ENCODE data around the gene SH3TC1. TPM values are rescaled to one million over a fixed set of nuclear protein-coding genes. Genes with fewer than 3 reads are reported as not detected.

The SH3TC1 gene
- total and polyA plus RNA-seq, 10 of the 15 experiments (the other 5 are each of a cell fraction or from before 2014, with no cell fraction given) = 0.19 to 47.0 (median 18.4) TPM

DNA sequence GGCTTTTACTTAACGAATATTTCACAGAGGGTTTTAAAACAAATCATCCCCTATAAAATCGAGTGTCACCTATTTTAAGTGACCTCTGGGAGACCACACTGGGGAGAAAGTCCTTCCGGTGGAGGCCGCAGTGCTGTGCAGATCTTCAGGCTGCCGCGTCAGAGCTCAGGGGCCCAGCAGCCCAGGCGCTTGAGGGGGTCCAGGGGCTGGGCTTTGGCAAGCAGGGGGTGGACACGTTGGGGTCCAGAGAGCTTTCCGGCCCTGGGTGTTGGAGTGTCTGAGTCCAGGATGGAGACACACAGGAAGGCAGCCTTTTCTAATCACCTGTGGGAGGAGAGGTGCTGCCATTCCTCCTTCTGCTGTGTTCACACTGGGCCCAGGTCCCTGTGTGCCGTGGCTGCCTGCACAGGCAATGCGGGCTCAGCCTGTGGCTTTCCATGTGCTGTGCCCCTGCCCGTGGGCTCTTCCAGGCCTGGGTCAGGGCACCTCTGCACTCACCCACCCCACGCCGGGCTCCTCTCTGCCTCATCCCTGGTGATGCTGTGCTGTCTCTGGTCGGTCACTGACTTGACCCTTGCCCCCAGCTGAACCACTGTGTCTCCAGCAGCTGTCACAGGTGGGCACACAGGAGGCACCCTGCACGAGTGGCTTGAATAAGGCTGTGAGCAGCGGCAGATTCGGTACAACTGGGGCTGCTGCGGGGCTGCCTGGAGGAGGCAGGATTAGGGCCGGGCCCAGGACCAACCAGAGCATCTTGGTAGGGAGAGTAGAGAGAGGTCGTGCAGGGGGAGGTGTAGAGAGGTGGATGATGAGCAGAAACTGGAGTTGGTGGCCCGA is 80.4 kb downstream of the SH3TC1 start (continued):
- TF ChIP-seq ZBTB33 (IDR thresholded peaks at IDR 0.05) (no peak), ZNF24 (IDR thresholded peaks at IDR 0.05) (no peak), PML (IDR thresholded peaks at IDR 0.05; ENCODE audit: low read length) (no peak)

DNA sequence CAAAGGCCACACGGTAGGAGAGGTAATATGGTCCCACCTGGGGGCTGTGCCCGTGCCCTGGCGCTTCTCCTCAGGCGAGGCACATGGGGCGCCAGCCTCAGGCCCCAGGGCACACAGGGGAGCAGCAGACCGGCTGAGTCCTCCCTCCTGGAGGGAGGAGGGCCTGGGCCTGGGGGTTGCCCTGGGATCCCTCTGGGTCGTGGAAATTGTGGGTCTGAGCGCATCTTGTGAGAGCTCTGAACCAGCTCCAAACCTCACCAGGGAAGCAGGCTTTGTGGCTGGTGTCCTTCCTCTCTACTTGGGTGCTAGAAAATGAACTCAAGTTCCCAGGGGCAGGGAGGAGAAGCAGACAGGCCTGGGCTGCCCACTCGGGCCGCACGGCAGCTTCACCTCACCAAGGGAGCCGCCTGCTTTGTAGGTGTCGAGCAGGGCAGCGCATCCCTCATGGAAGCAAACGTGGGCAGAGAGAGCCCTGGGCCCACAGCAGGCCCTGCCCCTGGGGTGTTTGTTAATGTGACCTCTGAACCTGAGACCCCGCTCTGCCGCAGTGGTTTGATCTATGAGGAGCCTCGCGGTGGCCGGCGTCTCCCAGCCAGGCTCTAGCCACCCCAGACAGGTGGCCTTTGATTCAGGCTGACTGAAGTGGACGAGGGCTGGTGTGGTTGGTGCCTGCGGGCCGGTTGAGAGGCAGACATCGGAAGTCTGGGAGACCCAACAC is 81.2 kb downstream of the SH3TC1 start:
- TF ChIP-seq FOXM1 (IDR thresholded peaks at IDR 0.05; ENCODE audit: low read depth, low read length) (no peak), RELA (IDR thresholded peaks at IDR 0.05; ENCODE audit: borderline replicate concordance, partially characterized antibody) (no peak), ZSCAN29 (IDR thresholded peaks at IDR 0.05) (no peak), ASH2L (IDR thresholded peaks at IDR 0.05; ENCODE audit: borderline replicate concordance, low read depth) (no peak), TARDBP (IDR thresholded peaks at IDR 0.05; ENCODE audit: borderline replicate concordance) (no peak), KAT2A (conservative IDR thresholded peaks at IDR 0.05; ENCODE audit: control insufficient read depth, low read depth, low read length) (no peak), RCOR1 (conservative IDR thresholded peaks at IDR 0.05; ENCODE audit: low read depth, low read length) (no peak), SMC3 (IDR thresholded peaks at IDR 0.05; ENCODE audit: borderline replicate concordance, low read length) (no peak), JUND (IDR thresholded peaks at IDR 0.05; ENCODE audit: low read depth, low read length) (no peak), CTCF (IDR thresholded peaks at IDR 0.05 in 2 of 3, conservative IDR thresholded peaks at IDR 0.05 in 1 of 3; ENCODE audit: control insufficient read depth in 2 of 3, extremely low read depth in 1 of 3, insufficient read depth in 1 of 3, low read depth in 3 of 3, low read length in 3 of 3) (no peak)
- TF ChIP-seq, protein P1, sequence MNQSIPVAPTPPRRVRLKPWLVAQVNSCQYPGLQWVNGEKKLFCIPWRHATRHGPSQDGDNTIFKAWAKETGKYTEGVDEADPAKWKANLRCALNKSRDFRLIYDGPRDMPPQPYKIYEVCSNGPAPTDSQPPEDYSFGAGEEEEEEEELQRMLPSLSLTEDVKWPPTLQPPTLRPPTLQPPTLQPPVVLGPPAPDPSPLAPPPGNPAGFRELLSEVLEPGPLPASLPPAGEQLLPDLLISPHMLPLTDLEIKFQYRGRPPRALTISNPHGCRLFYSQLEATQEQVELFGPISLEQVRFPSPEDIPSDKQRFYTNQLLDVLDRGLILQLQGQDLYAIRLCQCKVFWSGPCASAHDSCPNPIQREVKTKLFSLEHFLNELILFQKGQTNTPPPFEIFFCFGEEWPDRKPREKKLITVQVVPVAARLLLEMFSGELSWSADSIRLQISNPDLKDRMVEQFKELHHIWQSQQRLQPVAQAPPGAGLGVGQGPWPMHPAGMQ (IDR thresholded peaks at IDR 0.05; ENCODE audit: borderline replicate concordance) = no peak
- TF ChIP-seq, protein P2, sequence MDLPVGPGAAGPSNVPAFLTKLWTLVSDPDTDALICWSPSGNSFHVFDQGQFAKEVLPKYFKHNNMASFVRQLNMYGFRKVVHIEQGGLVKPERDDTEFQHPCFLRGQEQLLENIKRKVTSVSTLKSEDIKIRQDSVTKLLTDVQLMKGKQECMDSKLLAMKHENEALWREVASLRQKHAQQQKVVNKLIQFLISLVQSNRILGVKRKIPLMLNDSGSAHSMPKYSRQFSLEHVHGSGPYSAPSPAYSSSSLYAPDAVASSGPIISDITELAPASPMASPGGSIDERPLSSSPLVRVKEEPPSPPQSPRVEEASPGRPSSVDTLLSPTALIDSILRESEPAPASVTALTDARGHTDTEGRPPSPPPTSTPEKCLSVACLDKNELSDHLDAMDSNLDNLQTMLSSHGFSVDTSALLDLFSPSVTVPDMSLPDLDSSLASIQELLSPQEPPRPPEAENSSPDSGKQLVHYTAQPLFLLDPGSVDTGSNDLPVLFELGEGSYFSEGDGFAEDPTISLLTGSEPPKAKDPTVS (IDR thresholded peaks at IDR 0.05; ENCODE audit: low read depth, low read length) = no peak
- ChIA-PET RAD21 (ENCODE audit: unreplicated experiment) (no interaction called here), SMC1A (ENCODE audit: uncharacterized antibody, unreplicated experiment) (no interaction called here), POLR2A (no interaction called here), CTCF (no interaction called here)
- no TSS peak for BruUV-seq (replicated peaks)
- Histone ChIP-seq H3K27ac (ENCODE audit: control insufficient read depth, insufficient read depth) (no peak overlapping the region), H3K9ac (ENCODE audit: control insufficient read depth, insufficient read depth, low read length) (no peak overlapping the region), H3K4me3 (no peak overlapping the region), H2AFZ (ENCODE audit: control insufficient read depth, low read depth, low read length) (no peak overlapping the region), H3K27me3 (replicated peaks in 1 of 2; ENCODE audit: control insufficient read depth in 2 of 2, insufficient read depth in 2 of 2, low read length in 1 of 2) (peaks cover 0 to 4% of the 10 kb centered on the region in 2 experiments; a peak in 2 of 4 replicates), H4K20me1 (ENCODE audit: control insufficient read depth, insufficient read depth) (no peaks in the 10 kb centered on the region), H3K4me1 (ENCODE audit: control insufficient read depth, insufficient read depth, low read length) (no peaks in the 10 kb centered on the region), H3K9me3 (replicated peaks; ENCODE audit: control insufficient read depth, insufficient read depth, low read length) (no peaks in the 10 kb centered on the region), H3K36me3 (ENCODE audit: control insufficient read depth in 2 of 2, insufficient read depth in 2 of 2, low read length in 1 of 2) (no peaks in the 10 kb centered on the region), H3K4me2 (ENCODE audit: control insufficient read depth, insufficient read depth) (no peak overlapping the region), H3K79me2 (ENCODE audit: control insufficient read depth, insufficient read depth, low read length) (no peaks in the 10 kb centered on the region)
- DNase-seq (ENCODE audit: low read depth, low spot score) (no peak), FAIRE-seq (no peak), ATAC-seq (no peak)
- 49% methylated on average over 25 of the region's 25 CpGs for WGBS (ENCODE audit: insufficient coverage, insufficient replicate concordance, low lambda C conversion rate, missing lambda C conversion rate)
- intact Hi-C loops (cut with micrococcal nuclease; ENCODE audit: unreplicated experiment) (no loop called here), in situ Hi-C loops (cut with MboI) (no loop called here)

All from GM12878 (cell line).